Epithelial cell of proximal tubule (primary cell): ENCODE results near the gene DCST2. TPM values are rescaled to one million over a fixed set of nuclear protein-coding genes. Genes with fewer than 3 reads are reported as not detected.

Experiments
- DNase-seq: peaks from one replicate; pipeline ENCODE4 v3.0.0-alpha.2; 2011; ENCODE audit warnings: low read depth
- H3K4me3 ChIP-seq: 2 replicates; pipeline ENCODE4 v1.5.1; 2011; ENCODE audit warnings: low read depth, mild to moderate bottlenecking, low read length
- total RNA-seq: library from RNA; depleted of rRNA; stranded (reverse); fragments of >200 nt; gene quantifications from 2 replicates; pipeline ENCODE4 v1.2.3, GENCODE V29; 2015
- TF ChIP-seq, protein P1 (sequence below): conservative IDR thresholded peaks from 2 replicates; pipeline ENCODE4 v1.5.1; 2012; ENCODE audit warnings: low read depth, mild to moderate bottlenecking, low read length

The DCST2 gene
- total RNA-seq, 1 donor from 2014 or later: 0.12 TPM

DNA sequence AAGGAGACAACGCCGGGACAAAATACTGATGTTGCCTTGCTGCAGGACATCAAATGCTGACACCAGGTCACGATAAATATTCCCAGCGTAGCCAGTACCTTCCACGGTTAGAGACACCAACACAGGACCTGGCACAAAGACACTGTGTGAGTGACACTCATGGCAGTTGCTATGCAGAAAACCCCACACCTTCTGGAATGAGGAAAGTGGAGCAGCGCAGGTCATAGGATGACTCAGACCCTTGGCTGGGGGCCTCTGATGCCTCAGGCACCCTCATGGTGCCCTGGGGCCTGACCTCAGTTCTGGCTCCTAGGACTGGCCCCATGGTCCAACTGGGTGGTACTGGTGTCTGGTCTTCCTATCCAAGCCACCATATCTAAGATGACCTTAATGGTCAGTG lies 7.0 kb downstream of the DCST2 start:
- DNase-seq: no peak
- TF ChIP-seq, protein P1, sequence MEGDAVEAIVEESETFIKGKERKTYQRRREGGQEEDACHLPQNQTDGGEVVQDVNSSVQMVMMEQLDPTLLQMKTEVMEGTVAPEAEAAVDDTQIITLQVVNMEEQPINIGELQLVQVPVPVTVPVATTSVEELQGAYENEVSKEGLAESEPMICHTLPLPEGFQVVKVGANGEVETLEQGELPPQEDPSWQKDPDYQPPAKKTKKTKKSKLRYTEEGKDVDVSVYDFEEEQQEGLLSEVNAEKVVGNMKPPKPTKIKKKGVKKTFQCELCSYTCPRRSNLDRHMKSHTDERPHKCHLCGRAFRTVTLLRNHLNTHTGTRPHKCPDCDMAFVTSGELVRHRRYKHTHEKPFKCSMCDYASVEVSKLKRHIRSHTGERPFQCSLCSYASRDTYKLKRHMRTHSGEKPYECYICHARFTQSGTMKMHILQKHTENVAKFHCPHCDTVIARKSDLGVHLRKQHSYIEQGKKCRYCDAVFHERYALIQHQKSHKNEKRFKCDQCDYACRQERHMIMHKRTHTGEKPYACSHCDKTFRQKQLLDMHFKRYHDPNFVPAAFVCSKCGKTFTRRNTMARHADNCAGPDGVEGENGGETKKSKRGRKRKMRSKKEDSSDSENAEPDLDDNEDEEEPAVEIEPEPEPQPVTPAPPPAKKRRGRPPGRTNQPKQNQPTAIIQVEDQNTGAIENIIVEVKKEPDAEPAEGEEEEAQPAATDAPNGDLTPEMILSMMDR: no peak

GRCh38 chr1:155026154-155026553 lies 7.4 kb downstream of the DCST2 start:
- H3K4me3 ChIP-seq: no peak overlapping the region
- TF ChIP-seq, protein P1: no peak
- DNase-seq: no peak

More for the DNA sequence above, 7.0 kb downstream of the DCST2 start:
- no peak overlapping the region for H3K4me3 ChIP-seq

DNA sequence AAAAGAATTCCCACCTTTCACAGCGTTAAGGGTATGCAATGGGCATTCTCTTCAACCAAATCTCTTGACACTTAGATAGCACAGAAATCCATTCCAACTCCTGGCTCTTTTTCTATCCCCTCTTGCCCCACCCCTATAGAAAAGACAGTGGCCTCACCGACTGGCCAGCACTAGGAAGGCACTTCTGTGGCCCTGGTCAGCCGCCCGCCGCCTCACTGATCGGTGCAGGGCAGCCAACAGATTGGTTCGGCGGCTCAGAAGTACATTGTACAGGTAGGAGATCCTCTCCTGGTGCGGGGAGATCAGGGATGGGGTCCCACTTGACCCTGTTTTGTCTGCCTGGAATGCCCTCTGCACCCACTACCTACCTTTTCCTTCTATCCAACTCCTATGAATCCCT lies 9.3 kb downstream of the DCST2 start:
- no peak overlapping the region for H3K4me3 ChIP-seq
- DNase-seq: no peak
- TF ChIP-seq, protein P1: no peak

DNA sequence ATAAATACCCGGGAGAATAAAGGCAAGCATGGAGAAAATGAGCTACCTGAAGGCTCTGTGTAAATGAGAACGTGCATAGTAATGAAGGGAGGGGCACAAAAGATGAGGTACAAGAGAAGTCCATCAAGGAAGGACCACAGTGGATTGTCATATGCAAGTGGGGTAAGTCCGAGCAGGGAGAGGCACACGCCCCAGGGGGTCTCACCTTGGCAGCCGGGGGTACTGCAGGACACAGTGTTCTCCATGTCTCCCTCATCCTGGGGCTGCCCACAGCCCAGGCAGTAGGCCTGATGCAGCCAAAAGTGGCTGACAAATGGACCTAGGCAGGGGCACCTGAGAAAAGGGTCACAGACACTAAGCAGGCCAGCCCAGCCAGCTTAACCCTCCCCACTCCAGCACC lies 10.0 kb downstream of the DCST2 start:
- TF ChIP-seq, protein P1: no peak
- no peak for DNase-seq
- H3K4me3 ChIP-seq: no peak overlapping the region

DNA sequence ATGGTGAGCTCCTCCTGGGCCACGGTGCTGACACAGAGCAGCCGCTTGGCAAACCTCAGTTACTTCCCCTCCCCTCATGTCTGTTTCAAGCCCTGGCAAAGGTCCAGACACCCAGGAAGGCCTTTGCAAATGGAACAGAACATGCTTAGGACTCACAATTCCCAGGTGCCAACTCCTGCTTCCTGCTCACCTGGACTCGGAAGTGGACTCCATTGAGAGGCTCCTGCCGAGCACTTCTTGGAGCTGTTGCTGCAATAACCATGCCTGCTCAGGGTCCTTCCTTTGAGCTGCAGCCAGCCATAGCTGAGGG lies 10.7 kb downstream of the DCST2 start:
- no peak for DNase-seq
- no peak overlapping the region for H3K4me3 ChIP-seq
- TF ChIP-seq, protein P1: no peak

GRCh38 chr1:155022136-155022926 lies 11.2 kb downstream of the DCST2 start:
- TF ChIP-seq, protein P1: no peak
- H3K4me3 ChIP-seq: no peak overlapping the region
- DNase-seq: no peak
